HFFc6 (cell line): ENCODE results near the gene PTPRC. TPM values are rescaled to one million over a fixed set of nuclear protein-coding genes. Genes with fewer than 3 reads are reported as not detected.

Experiments
- DNase-seq: peaks from one replicate; pipeline ENCODE4 v3.0.0-alpha.2; 2018
- H3K27ac Mint-ChIP-seq: 2 replicates; pipeline ENCODE4 v1.8.0; 2020; ENCODE audit warnings: mild to moderate bottlenecking, mixed read lengths
- H3K27me3 Mint-ChIP-seq: 2 replicates; pipeline ENCODE4 v1.8.0; 2021; ENCODE audit warnings: mild to moderate bottlenecking, moderate library complexity, mixed read lengths; ENCODE audit not compliant: insufficient read depth
- H3K36me3 Mint-ChIP-seq: 2 replicates; pipeline ENCODE4 v1.8.0; 2021; ENCODE audit warnings: low read depth, mixed read lengths
- H3K4me1 Mint-ChIP-seq: 2 replicates; pipeline ENCODE4 v1.8.0; 2020; ENCODE audit warnings: low read depth, mixed read lengths
- H3K4me3 Mint-ChIP-seq: 2 replicates; pipeline ENCODE4 v1.8.0; 2020; ENCODE audit warnings: mild to moderate bottlenecking, moderate library complexity, mixed read lengths
- H3K9me3 Mint-ChIP-seq: 2 replicates; pipeline ENCODE4 v1.8.0; 2020; ENCODE audit warnings: mild to moderate bottlenecking, mixed read lengths
- total RNA-seq, 6 experiments: library from RNA; stranded (reverse); fragmentation: NEBNext Ultra II Directional; extraction: Animal tissue kit (Norgen Biotek cat#: 25700); gene quantifications; 2 replicates in 1 of 6; 3 replicates in 5 of 6; pipeline ENCODE4 v1.2.3, GENCODE V29; 2021
- TF ChIP-seq, protein P1 (sequence below): fragments of 200-600 bp; sonication (generic); IDR thresholded peaks from 2 replicates; pipeline ENCODE4 v1.5.0; 2021; ENCODE audit warnings: antibody characterized with exemption, mild to moderate bottlenecking

PTPRC gene
- total RNA-seq, 6 experiments from 2014 or later, result 0.19 to 0.96 (median 0.79) TPM

DNA sequence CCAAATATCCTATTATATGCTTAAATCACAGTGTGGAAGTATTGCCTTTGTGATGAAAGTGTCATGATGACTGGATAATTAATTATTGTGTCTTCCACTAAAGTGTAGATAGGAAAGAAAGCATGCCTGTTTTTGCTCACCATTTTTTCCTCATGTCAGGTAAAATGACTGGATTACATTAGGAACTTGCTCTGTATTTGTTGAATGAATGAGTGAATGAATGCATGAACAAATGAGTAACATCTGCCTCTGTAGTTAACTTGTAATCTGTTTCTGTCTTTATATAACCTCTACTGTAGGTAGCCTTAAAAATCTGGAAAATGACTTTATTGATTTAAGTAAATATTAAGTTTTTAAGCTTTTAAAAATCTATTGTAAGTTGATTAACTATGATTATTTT, 2.9 kb upstream of the PTPRC start:
- no peak overlapping the region; the same call in 1 of the 2 replicates for H3K27ac Mint-ChIP-seq
- no peaks in the 10 kb centered on the region for H3K27me3 Mint-ChIP-seq
- H3K4me1 Mint-ChIP-seq, result peaks cover 15% of the 10 kb centered on the region; the same call in 1 of the 2 replicates
- DNase-seq, result no peak
- TF ChIP-seq, protein P1, sequence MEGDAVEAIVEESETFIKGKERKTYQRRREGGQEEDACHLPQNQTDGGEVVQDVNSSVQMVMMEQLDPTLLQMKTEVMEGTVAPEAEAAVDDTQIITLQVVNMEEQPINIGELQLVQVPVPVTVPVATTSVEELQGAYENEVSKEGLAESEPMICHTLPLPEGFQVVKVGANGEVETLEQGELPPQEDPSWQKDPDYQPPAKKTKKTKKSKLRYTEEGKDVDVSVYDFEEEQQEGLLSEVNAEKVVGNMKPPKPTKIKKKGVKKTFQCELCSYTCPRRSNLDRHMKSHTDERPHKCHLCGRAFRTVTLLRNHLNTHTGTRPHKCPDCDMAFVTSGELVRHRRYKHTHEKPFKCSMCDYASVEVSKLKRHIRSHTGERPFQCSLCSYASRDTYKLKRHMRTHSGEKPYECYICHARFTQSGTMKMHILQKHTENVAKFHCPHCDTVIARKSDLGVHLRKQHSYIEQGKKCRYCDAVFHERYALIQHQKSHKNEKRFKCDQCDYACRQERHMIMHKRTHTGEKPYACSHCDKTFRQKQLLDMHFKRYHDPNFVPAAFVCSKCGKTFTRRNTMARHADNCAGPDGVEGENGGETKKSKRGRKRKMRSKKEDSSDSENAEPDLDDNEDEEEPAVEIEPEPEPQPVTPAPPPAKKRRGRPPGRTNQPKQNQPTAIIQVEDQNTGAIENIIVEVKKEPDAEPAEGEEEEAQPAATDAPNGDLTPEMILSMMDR, result no peak
- H3K9me3 Mint-ChIP-seq, result no peaks in the 10 kb centered on the region
- H3K4me3 Mint-ChIP-seq, result no peak overlapping the region
- H3K36me3 Mint-ChIP-seq, result peaks cover 19% of the 10 kb centered on the region; the same call in 1 of the 2 replicates

DNA sequence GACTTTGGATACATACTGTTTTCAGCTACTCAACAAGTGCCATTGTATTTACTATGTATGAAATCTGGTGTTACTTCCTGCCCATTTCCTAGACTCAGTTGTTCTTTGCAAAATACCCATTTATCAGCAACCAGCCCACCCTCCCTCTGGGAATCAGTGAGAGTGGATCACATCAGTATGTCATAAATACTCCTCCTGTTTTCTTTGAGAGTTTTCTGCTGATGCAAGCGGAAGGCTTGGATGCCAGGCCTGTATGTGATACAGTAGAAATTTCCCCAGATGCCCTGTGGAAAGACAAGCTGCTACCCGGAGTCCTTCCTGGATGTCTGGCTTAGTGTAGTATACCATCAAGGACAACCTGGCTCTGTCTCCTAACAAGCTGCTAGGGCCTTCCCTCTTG, 2.4 kb upstream of the PTPRC start:
- Mint-ChIP-seq H3K36me3 (peaks cover 19% of the 10 kb centered on the region; the same call in 1 of the 2 replicates), H3K27me3 (no peaks in the 10 kb centered on the region), H3K9me3 (no peaks in the 10 kb centered on the region), H3K27ac (no peak overlapping the region), H3K4me1 (peaks cover 17% of the 10 kb centered on the region), H3K4me3 (no peak overlapping the region)
- TF ChIP-seq, protein P1, result no peak
- no peak for DNase-seq

DNA sequence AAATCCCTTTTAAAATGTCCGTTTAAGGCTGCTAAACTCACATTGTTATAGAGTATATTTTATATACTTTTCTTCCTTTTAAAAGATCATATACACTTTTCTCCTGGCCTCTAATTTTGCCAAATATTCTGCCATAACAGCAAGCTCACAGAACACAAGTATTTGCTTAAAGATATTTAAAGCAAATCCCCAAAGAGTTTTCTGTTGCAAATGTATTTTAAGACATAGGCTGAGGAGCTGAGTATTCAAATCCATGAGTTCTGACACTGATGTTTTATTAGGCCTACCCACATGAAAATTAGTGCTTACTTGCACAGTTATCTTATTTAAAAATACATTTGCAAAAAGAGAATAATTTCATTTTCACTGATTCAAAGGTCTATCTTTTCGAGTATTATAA, 1.7 kb upstream of the PTPRC start:
- peaks cover 18% of the 10 kb centered on the region for H3K4me1 Mint-ChIP-seq
- no peak overlapping the region for H3K4me3 Mint-ChIP-seq
- TF ChIP-seq, protein P1, result no peak
- no peaks in the 10 kb centered on the region for H3K27me3 Mint-ChIP-seq
- peaks cover 19% of the 10 kb centered on the region; the same call in 1 of the 2 replicates for H3K36me3 Mint-ChIP-seq
- no peaks in the 10 kb centered on the region for H3K9me3 Mint-ChIP-seq
- DNase-seq, result no peak
- H3K27ac Mint-ChIP-seq, result no peak overlapping the region

- H3K27me3 Mint-ChIP-seq, result no peaks in the 10 kb centered on the region
- TF ChIP-seq, protein P1, result no peak
- H3K36me3 Mint-ChIP-seq, result peaks cover 18% of the 10 kb centered on the region; the same call in 1 of the 2 replicates
- peaks cover 23% of the 10 kb centered on the region for H3K4me1 Mint-ChIP-seq
- H3K9me3 Mint-ChIP-seq, result no peaks in the 10 kb centered on the region
- no peak overlapping the region for H3K27ac Mint-ChIP-seq
- DNase-seq, result no peak
- no peak overlapping the region for H3K4me3 Mint-ChIP-seq
These were observed 863 bp upstream of the PTPRC start for GRCh38 chr1:198637916-198638437.

DNA sequence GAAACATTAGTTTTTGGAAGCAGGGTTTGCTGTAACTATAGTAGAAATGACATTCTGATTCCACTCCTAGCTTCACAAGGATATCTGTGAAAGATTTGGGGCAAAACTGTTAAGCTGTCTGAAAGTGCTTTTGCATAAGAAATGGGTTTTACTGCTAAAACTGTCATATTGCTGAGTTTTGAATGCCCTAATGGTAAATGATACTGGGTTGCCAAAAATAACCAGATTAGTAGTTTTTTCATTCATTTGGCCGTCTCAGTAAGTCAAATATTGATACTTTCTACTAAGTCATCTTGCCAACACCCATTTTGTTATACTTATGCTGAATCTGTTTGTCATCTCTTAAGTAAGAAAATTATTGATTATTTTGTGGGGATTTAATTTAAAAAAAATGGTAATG, 399 bp upstream of the PTPRC start:
- no peaks in the 10 kb centered on the region for H3K9me3 Mint-ChIP-seq
- TF ChIP-seq, protein P1, result no peak
- peaks cover 24% of the 10 kb centered on the region for H3K4me1 Mint-ChIP-seq
- peaks cover 13% of the 10 kb centered on the region; the same call in 1 of the 2 replicates for H3K36me3 Mint-ChIP-seq
- H3K27me3 Mint-ChIP-seq, result no peaks in the 10 kb centered on the region
- no peak for DNase-seq
- H3K27ac Mint-ChIP-seq, result no peak overlapping the region
- no peak overlapping the region for H3K4me3 Mint-ChIP-seq
